GM19238 (cell line): Measurements from ENCODE around the gene HSPA2.

ENCODE experiments used
- DNase-seq: peaks from one replicate; pipeline ENCODE4 v3.0.0; 2011; ENCODE audit warnings: low spot score; ENCODE audit not compliant: insufficient read length

The HSPA2 gene

GRCh38 chr14:64540208-64541202 is at the start of gene HSPA2:
Gene HSPA2 (plus strand): TSS chr14:64540741. CDS start chr14:64540850, 109 bp downstream.
- DNase-seq = peak; percentile 88

- no peak for DNase-seq
Observed at GRCh38 chr14:64491637-64492036, 48.9 kb upstream of the HSPA2 start.

- DNase-seq = no peak
Observed at GRCh38 chr14:64493455-64493854, 47.1 kb upstream of the HSPA2 start.

- no peak for DNase-seq
Observed at GRCh38 chr14:64495252-64495651, 45.3 kb upstream of the HSPA2 start.

GRCh38 chr14:64496764-64497163 is 43.8 kb upstream of the HSPA2 start:
- no peak for DNase-seq

GRCh38 chr14:64500088-64500487 is 40.5 kb upstream of the HSPA2 start:
- no peak for DNase-seq

- DNase-seq = no peak
Observed at GRCh38 chr14:64501411-64502171, 39.0 kb upstream of the HSPA2 start.

- DNase-seq = no peak
Observed at GRCh38 chr14:64502456-64502855, 38.1 kb upstream of the HSPA2 start.

GRCh38 chr14:64502887-64503433 is 37.6 kb upstream of the HSPA2 start:
- DNase-seq = no peak

- peak; percentile 58 for DNase-seq
Observed at GRCh38 chr14:64503434-64504309, 36.9 kb upstream of the HSPA2 start, which contains the start of gene ZBTB25. Gene ZBTB25 (minus strand): TSS chr14:64503838. CDS start chr14:64490533, 13,305 bp downstream.

- peak; percentile 47 for DNase-seq
Observed at GRCh38 chr14:64504310-64504896, 36.1 kb upstream of the HSPA2 start, which contains the start of gene ZBTB1. Gene ZBTB1 (plus strand): TSS chr14:64504770. CDS start chr14:64521505, 16,735 bp downstream.

- DNase-seq = peak; percentile 52
Observed at GRCh38 chr14:64504897-64505794, 35.4 kb upstream of the HSPA2 start.

GRCh38 chr14:64506721-64507120 is 33.8 kb upstream of the HSPA2 start:
- DNase-seq = no peak

- DNase-seq = no peak
Observed at GRCh38 chr14:64507376-64508156, 33.0 kb upstream of the HSPA2 start.

- no peak for DNase-seq
Observed at GRCh38 chr14:64508215-64508776, 32.2 kb upstream of the HSPA2 start.

- no peak for DNase-seq
Observed at GRCh38 chr14:64509036-64509435, 31.5 kb upstream of the HSPA2 start.

GRCh38 chr14:64510825-64511671 is 29.5 kb upstream of the HSPA2 start:
- DNase-seq = no peak
